Activated CD4-positive, alpha-beta T cell treated with anti-CD3 and anti-CD28 coated beads for 36 hours (primary cell): ENCODE data around the gene GLYAT. TPM values are rescaled to one million over a fixed set of nuclear protein-coding genes. Genes with fewer than 3 reads are reported as not detected.

Source experiments
- ATAC-seq: fragments of 200-7000 bp; cut with Tn5 transposase; one replicate; pipeline ENCODE4 v1.10.0; 2021; ENCODE audit warnings: mild to moderate bottlenecking, moderate library complexity
- CTCF ChIA-PET: fragments of 350-600 bp; sonication (Branson Sonifier 250); formaldehyde crosslinking; loops from one replicate; lab custom pipeline; 2021; ENCODE audit warnings: antibody characterized with exemption; lab: Charles Lee
- POLR2A ChIA-PET: fragments of 350-600 bp; sonication (Branson Sonifier 250); formaldehyde crosslinking; loops from one replicate; lab custom pipeline; 2021; ENCODE audit warnings: antibody characterized with exemption, inconsistent platforms; lab: Charles Lee
- DNase-seq: peaks from one replicate; pipeline ENCODE4 v3.0.0-alpha.2; 2020
- H3K27ac Mint-ChIP-seq: one replicate; pipeline ENCODE4 v1.8.0; 2021; ENCODE audit warnings: mixed read lengths
- H3K27me3 Mint-ChIP-seq: one replicate; pipeline ENCODE4 v1.8.0; 2021; ENCODE audit warnings: mixed read lengths
- H3K36me3 Mint-ChIP-seq: one replicate; pipeline ENCODE4 v1.8.0; 2021; ENCODE audit warnings: low read depth, mixed read lengths
- H3K4me1 Mint-ChIP-seq: one replicate; pipeline ENCODE4 v1.8.0; 2021; ENCODE audit warnings: mixed read lengths
- H3K4me3 Mint-ChIP-seq: one replicate; pipeline ENCODE4 v1.8.0; 2021; ENCODE audit warnings: mild to moderate bottlenecking, moderate library complexity, mixed read lengths
- H3K9me3 Mint-ChIP-seq: one replicate; pipeline ENCODE4 v1.8.0; 2021; ENCODE audit warnings: low read depth, mixed read lengths
- intact Hi-C, 2 experiments: fragments of 100-400 bp; cut with DNase I in 1 of 2; cut with micrococcal nuclease in 1 of 2; formaldehyde crosslinking; loops; one replicate each; pipeline versions ENCODE4 v1.14.2 to v1.15.1; 2022 to 2024; cut with DNase I, micrococcal nuclease
- total RNA-seq, 2 experiments: library from RNA; stranded (reverse); gene quantifications; one replicate each; pipeline ENCODE4 v1.2.3, GENCODE V29; 2021

GLYAT gene
- not detected for total RNA-seq

- intact Hi-C loops, result no loop called here
- CTCF ChIA-PET, result interaction anchor here (0.6 to 1.5 kb wide), 4 partner anchors 12 to 1011 kb away, joined by 3 to 4 read pairs (median 3); no protein-coding TSS in a partner anchor
- no peaks in the 10 kb centered on the region for H3K36me3 Mint-ChIP-seq
- POLR2A ChIA-PET, result no interaction called here
- DNase-seq (no peak), ATAC-seq (no peak)
- H3K9me3 Mint-ChIP-seq, result no peaks in the 10 kb centered on the region
- H3K27ac Mint-ChIP-seq, result no peak within 1 kb of the TSS
- H3K4me1 Mint-ChIP-seq, result peaks cover 21% of the 10 kb centered on the region
- H3K4me3 Mint-ChIP-seq, result no peak within 1 kb of the TSS
- H3K27me3 Mint-ChIP-seq, result no peaks in the 10 kb centered on the region
These were observed at the start of gene GLYAT for GRCh38 chr11:58731819-58732218. GLYAT (minus strand) TSS chr11:58731943; CDS start chr11:58724496, 7,447 bp downstream.

- CTCF ChIA-PET, result interaction anchor here (1.4 kb wide), 1 partner anchor 13 kb away, joined by 3 read pairs; no protein-coding TSS in a partner anchor
- intact Hi-C loops, result no loop called here
These were observed 49.6 kb upstream of the GLYAT start for GRCh38 chr11:58781345-58781744.

GRCh38 chr11:58780578-58780977, 48.8 kb upstream of the GLYAT start:
- Mint-ChIP-seq H3K9me3 (peaks cover 7% of the 10 kb centered on the region), H3K36me3 (no peaks in the 10 kb centered on the region), H3K4me1 (no peaks in the 10 kb centered on the region), H3K4me3 (no peak overlapping the region), H3K27me3 (no peaks in the 10 kb centered on the region), H3K27ac (no peak overlapping the region)
- no peak for ATAC-seq
- ChIA-PET POLR2A (no interaction called here), CTCF (interaction anchor here (0.6 to 1.0 kb wide), 3 partner anchors 7 to 43 kb away, joined by 3 to 4 read pairs (median 3); no protein-coding TSS in a partner anchor)
- DNase-seq, result no peak
- intact Hi-C loops, result no loop called here

More at GRCh38 chr11:58781345-58781744, 49.6 kb upstream of the GLYAT start:
- Mint-ChIP-seq H3K9me3 (peaks cover 7% of the 10 kb centered on the region), H3K4me1 (no peaks in the 10 kb centered on the region), H3K27ac (no peak overlapping the region), H3K4me3 (no peak overlapping the region), H3K36me3 (no peaks in the 10 kb centered on the region), H3K27me3 (no peaks in the 10 kb centered on the region)
- POLR2A ChIA-PET, result no interaction called here
- ATAC-seq, result no peak
- no peak for DNase-seq

GRCh38 chr11:58776891-58777710, 45.4 kb upstream of the GLYAT start:
- H3K27me3 Mint-ChIP-seq, result peaks cover 3% of the 10 kb centered on the region
- ChIA-PET POLR2A (no interaction called here), CTCF (interaction anchor here (1.2 kb wide), 1 partner anchor 92 kb away, joined by 4 read pairs; no protein-coding TSS in a partner anchor)
- intact Hi-C loops, result no loop called here
- H3K36me3 Mint-ChIP-seq, result no peaks in the 10 kb centered on the region
- no peak overlapping the region for H3K4me3 Mint-ChIP-seq
- H3K9me3 Mint-ChIP-seq, result peaks cover 7% of the 10 kb centered on the region
- no peak overlapping the region for H3K27ac Mint-ChIP-seq
- ATAC-seq, result no peak
- no peaks in the 10 kb centered on the region for H3K4me1 Mint-ChIP-seq
- DNase-seq, result no peak

- Mint-ChIP-seq H3K9me3 (no peaks in the 10 kb centered on the region), H3K4me1 (peaks cover 5% of the 10 kb centered on the region), H3K27me3 (peaks cover 7% of the 10 kb centered on the region), H3K36me3 (no peaks in the 10 kb centered on the region), H3K4me3 (no peak overlapping the region), H3K27ac (no peak overlapping the region)
- ChIA-PET CTCF (no interaction called here), POLR2A (no interaction called here)
- intact Hi-C loops, result no loop called here
- peak; percentile 68 for ATAC-seq
- DNase-seq, result peak; percentile 29
These were observed 43.4 kb upstream of the GLYAT start for GRCh38 chr11:58775066-58775708.

GRCh38 chr11:58774164-58774593, 42.4 kb upstream of the GLYAT start:
- CTCF ChIA-PET, result interaction anchor here (0.8 to 1.2 kb wide), 2 partner anchors 120 to 187 kb away, joined by 3 read pairs; no protein-coding TSS in a partner anchor
- peaks cover 5% of the 10 kb centered on the region for H3K4me1 Mint-ChIP-seq
- POLR2A ChIA-PET, result no interaction called here
- no peak for DNase-seq
- intact Hi-C loops, result no loop called here
- H3K9me3 Mint-ChIP-seq, result no peaks in the 10 kb centered on the region
- ATAC-seq, result no peak
- H3K27ac Mint-ChIP-seq, result no peak overlapping the region
- no peak overlapping the region for H3K4me3 Mint-ChIP-seq
- H3K27me3 Mint-ChIP-seq, result peaks cover 7% of the 10 kb centered on the region
- H3K36me3 Mint-ChIP-seq, result no peaks in the 10 kb centered on the region

DNA sequence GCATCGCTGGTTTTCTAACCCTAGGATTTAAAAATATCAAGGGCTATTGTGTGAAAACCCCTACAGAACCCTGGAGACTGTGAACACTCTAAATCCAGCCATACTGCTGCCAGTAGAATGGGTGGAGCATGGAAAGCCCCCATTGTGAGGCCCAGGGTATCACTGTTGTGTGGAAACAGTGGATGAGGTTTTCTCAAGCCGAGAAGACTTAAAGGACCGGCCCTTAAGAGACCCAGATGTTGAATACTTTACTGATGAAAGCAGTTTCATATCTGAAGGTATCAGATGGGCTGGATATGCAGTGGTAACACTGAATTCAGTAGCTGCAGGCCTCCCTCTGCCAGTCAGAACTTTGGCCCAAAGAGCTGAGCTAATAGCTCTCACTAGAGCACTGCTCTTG, 41.6 kb upstream of the GLYAT start:
- no peak overlapping the region for H3K4me3 Mint-ChIP-seq
- intact Hi-C loops, result no loop called here
- POLR2A ChIA-PET, result interaction anchor here (0.7 kb wide), 1 partner anchor 18 kb away, joined by 3 read pairs; no protein-coding TSS in a partner anchor
- no peaks in the 10 kb centered on the region for H3K36me3 Mint-ChIP-seq
- no peak overlapping the region for H3K27ac Mint-ChIP-seq
- H3K9me3 Mint-ChIP-seq, result no peaks in the 10 kb centered on the region
- DNase-seq (no peak), ATAC-seq (no peak)
- peaks cover 7% of the 10 kb centered on the region for H3K27me3 Mint-ChIP-seq
- CTCF ChIA-PET, result interaction anchor here (0.8 to 1.2 kb wide), 2 partner anchors 119 to 188 kb away, joined by 3 read pairs; no protein-coding TSS in a partner anchor
- peaks cover 5% of the 10 kb centered on the region for H3K4me1 Mint-ChIP-seq

DNA sequence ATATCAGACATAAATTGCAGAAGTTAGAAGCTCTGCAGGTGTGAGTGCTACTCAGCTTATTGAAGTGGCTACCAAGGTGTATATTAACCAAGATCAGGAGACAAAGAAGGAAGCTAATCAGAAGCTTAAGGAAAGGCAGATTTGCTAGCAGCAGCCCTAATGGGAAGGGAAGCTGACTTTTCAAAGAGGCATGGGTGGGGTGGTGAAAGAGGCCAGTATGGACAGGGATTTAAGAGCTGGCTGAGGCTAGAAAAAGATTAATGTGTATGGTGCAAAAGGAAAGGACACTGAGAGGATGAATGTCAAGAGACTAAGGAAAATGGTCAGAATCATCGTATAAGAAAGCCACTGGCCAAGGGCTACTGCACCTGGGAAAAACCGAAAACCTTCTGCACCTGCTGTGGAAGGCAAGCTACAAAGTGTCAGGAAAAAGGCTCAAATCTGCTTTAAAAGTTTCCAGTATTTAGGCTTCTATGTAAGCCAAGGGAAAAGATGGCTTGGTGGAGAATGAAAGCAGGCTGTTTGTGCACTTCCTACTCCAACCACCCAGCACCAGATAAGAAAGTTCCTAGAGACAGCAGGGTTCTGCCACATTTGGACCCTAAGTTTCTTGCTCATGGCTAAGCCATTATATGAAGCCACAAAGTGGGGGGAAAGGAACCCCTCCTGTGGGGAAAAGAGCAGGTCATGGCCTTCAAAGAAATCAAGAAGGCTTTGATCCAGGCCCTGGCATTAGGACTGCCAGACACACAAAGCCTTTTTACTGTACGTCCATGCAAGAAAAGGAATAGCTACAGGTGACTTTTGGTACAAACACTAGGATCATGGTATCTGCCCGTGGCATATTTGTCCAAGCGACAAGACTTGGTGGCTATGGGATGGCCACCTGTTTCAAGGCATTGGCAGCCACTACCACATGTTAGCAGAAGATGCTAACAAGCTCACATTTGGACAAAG, 40.9 kb upstream of the GLYAT start:
- Mint-ChIP-seq H3K36me3 (no peaks in the 10 kb centered on the region), H3K9me3 (no peaks in the 10 kb centered on the region), H3K27ac (no peak overlapping the region), H3K4me1 (peaks cover 5% of the 10 kb centered on the region), H3K27me3 (peaks cover 7% of the 10 kb centered on the region), H3K4me3 (no peak overlapping the region)
- POLR2A ChIA-PET, result no interaction called here
- CTCF ChIA-PET, result interaction anchor here (0.7 to 1.4 kb wide), 3 partner anchors 15 to 1278 kb away, joined by 3 to 4 read pairs (median 3); no protein-coding TSS in a partner anchor
- no peak for DNase-seq
- intact Hi-C loops, result no loop called here
- no peak for ATAC-seq

GRCh38 chr11:58771458-58771855, 39.7 kb upstream of the GLYAT start:
- Mint-ChIP-seq H3K4me1 (peaks cover 5% of the 10 kb centered on the region), H3K36me3 (no peaks in the 10 kb centered on the region), H3K4me3 (no peak overlapping the region), H3K27me3 (peaks cover 7% of the 10 kb centered on the region), H3K9me3 (no peaks in the 10 kb centered on the region), H3K27ac (no peak overlapping the region)
- intact Hi-C loops, result no loop called here
- POLR2A ChIA-PET, result no interaction called here
- ATAC-seq (no peak), DNase-seq (no peak)
- CTCF ChIA-PET, result interaction anchor here (0.9 to 1.4 kb wide), 2 partner anchors 16 to 20 kb away, joined by 3 to 4 read pairs; no protein-coding TSS in a partner anchor

DNA sequence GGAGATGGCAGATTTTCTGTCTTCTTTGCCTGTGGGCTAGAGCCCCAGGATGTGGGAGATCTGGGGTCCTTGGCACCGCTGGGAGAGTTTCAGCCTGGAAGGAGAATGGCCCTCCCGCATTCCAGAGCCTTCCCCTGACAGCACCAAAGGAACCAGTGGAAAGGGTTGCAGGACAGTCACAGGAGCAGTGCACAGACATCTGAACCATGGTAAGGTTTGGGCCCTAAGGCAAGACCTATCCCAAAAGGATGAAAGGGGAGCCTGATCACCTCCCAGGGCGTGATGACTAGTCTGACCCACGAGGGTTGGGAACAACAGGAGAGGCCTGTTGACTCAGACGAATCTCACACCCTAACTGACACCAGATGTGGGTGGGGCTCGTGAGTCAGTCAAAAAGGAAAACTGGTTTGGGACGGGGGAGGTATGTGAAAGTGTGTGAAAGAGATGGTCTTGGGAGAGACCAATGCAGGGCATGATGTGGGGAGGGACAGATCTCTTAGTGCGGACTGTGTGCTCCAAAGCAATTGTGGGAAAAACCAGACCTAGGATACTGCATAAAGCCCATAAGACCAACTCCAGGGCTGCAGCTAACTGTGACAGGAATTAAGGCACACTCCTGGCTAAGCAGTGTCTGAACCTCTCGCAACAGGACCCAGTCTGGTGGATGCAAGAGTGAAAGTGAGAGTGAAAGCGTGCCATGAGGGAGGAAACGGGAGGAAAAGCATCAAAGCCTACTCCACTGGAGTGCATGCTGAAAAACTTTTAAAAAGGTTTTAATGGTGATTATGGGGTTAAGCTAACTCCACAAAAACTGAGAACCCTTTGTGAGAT, 39.1 kb upstream of the GLYAT start:
- Mint-ChIP-seq H3K4me1 (peaks cover 5% of the 10 kb centered on the region), H3K9me3 (no peaks in the 10 kb centered on the region), H3K27me3 (peaks cover 7% of the 10 kb centered on the region), H3K4me3 (no peak overlapping the region), H3K36me3 (no peaks in the 10 kb centered on the region), H3K27ac (no peak overlapping the region)
- CTCF ChIA-PET, result no interaction called here
- DNase-seq (peak; percentile 16), ATAC-seq (peak; percentile 36)
- intact Hi-C loops, result no loop called here
- POLR2A ChIA-PET, result no interaction called here
